HepG2 (cell line): Measurements from ENCODE around the gene HNRNPF. TPM values are rescaled to one million over a fixed set of nuclear protein-coding genes. Genes with fewer than 3 reads are reported as not detected.

Source experiments
- AHR ChIP-seq: IDR thresholded peaks from 2 replicates; pipeline ENCODE4 v1.6.1; 2018; ENCODE audit warnings: missing genetic modification reagents, missing compliant biosample characterization
- AKAP8 ChIP-seq: sonication (generic); formaldehyde crosslinking; IDR thresholded peaks from 2 replicates; pipeline ENCODE4 v1.5.1; 2020; ENCODE audit warnings: mild to moderate bottlenecking, missing genetic modification reagents
- ARID4A ChIP-seq: sonication (generic); formaldehyde crosslinking; IDR thresholded peaks from 2 replicates; pipeline ENCODE4 v1.5.0; 2020; ENCODE audit warnings: mild to moderate bottlenecking, missing genetic modification reagents, borderline replicate concordance
- FOSL1 ChIP-seq: sonication (generic); formaldehyde crosslinking; IDR thresholded peaks from 2 replicates; pipeline ENCODE4 v1.9.0; 2021; ENCODE audit warnings: missing genetic modification reagents, borderline replicate concordance
- FOXP4 ChIP-seq: sonication (generic); formaldehyde crosslinking; IDR thresholded peaks from 2 replicates; pipeline ENCODE4 v1.4.0; 2020; ENCODE audit warnings: missing genetic modification reagents
- HBP1 ChIP-seq: IDR thresholded peaks from 2 replicates; pipeline ENCODE4 v1.6.1; 2016; ENCODE audit warnings: low read depth, control low read depth
- JARID2 ChIP-seq: sonication (generic); formaldehyde crosslinking; IDR thresholded peaks from 2 replicates; pipeline ENCODE4 v1.8.1; 2023; ENCODE audit warnings: missing genetic modification reagents, inconsistent platforms; ENCODE audit not compliant: insufficient replicate concordance
- KAT7 ChIP-seq: IDR thresholded peaks from 2 replicates; pipeline ENCODE4 v1.6.1; 2018; ENCODE audit warnings: borderline replicate concordance, missing compliant biosample characterization
- PAWR ChIP-seq: sonication (generic); formaldehyde crosslinking; IDR thresholded peaks from 2 replicates; pipeline ENCODE4 v1.4.0; 2020; ENCODE audit warnings: missing genetic modification reagents, mild to moderate bottlenecking, borderline replicate concordance
- SNAI1 ChIP-seq: sonication (generic); formaldehyde crosslinking; IDR thresholded peaks from 2 replicates; pipeline ENCODE4 v1.5.0; 2020; ENCODE audit warnings: mild to moderate bottlenecking, missing genetic modification reagents, borderline replicate concordance
- TCF12 ChIP-seq, 2 experiments: fragments of 450-650 bp in 1 of 2; sonication (generic) in 1 of 2; formaldehyde crosslinking in 1 of 2; IDR thresholded peaks; 2 replicates each; pipeline versions ENCODE4 v1.6.1 to v1.8.0; 2017 to 2022; ENCODE audit warnings: antibody characterized with exemption in 1 of 2, mild to moderate bottlenecking in 1 of 2, missing genetic modification reagents in 1 of 2, moderate library complexity in 1 of 2
- ZNF564 ChIP-seq: sonication (generic); formaldehyde crosslinking; IDR thresholded peaks from 2 replicates; pipeline ENCODE4 v1.8.1; 2023; ENCODE audit warnings: mild to moderate bottlenecking, missing genetic modification reagents
- ZNF687 ChIP-seq: sonication (generic); formaldehyde crosslinking; IDR thresholded peaks from 2 replicates; pipeline ENCODE4 v1.5.1; 2020; ENCODE audit warnings: mild to moderate bottlenecking, missing genetic modification reagents, moderate library complexity
- ZNF747 ChIP-seq: sonication (generic); formaldehyde crosslinking; IDR thresholded peaks from 2 replicates; pipeline ENCODE4 v1.8.1; 2023; ENCODE audit warnings: missing genetic modification reagents, mild to moderate bottlenecking, borderline replicate concordance
- polyA plus RNA-seq, 8 experiments: library from polyadenylated mRNA; depleted of rRNA in 3 of 8; stranded (reverse) in 7 of 8; unstranded in 1 of 8; fragments of >200 nt; fragmentation: Illumina TruSeq in 4 of 8; extraction: Trizol in 4 of 8; gene quantifications; 2 replicates each; pipeline versions ENCODE4 v1.2.1 to v1.2.3, GENCODE V29; 2011 to 2016; ENCODE audit warnings: low read depth in 4 of 8, missing spikeins in 1 of 8, mixed read lengths in 1 of 8; ENCODE audit not compliant: insufficient read depth in 1 of 8
- total RNA-seq, 5 experiments: library from RNA; depleted of rRNA; stranded (reverse); fragments of >200 nt; fragmentation: Illumina TruSeq; extraction: Trizol; gene quantifications; 2 replicates each; pipeline ENCODE4 v1.2.3, GENCODE V29; 2016; ENCODE audit warnings: low read depth in 1 of 5

The HNRNPF gene
- total and polyA plus RNA-seq, 2 of the 13 experiments (the other 11 are each of a cell fraction or from before 2014, with no cell fraction given): 166 to 308 TPM

GRCh38 chr10:43437141-43437870 lies 28.3 kb upstream of the HNRNPF start (continued):
- TF ChIP-seq AKAP8: no peak
- 0 out of 2 replicates have a peak, but pooled peaks have one; percentile 12 for TF ChIP-seq AHR
- peak; percentile 27; the same call in 1 of the 2 replicates for TF ChIP-seq ARID4A (CRISPR knock-in tag)
- no peak for TF ChIP-seq FOSL1 (CRISPR knock-in tag)
- no peak for TF ChIP-seq ZNF564 (CRISPR knock-in tag)
- TF ChIP-seq JARID2 (CRISPR knock-in tag): no peak
- no peak for TF ChIP-seq TCF12 (IDR thresholded peaks at IDR 0.05)
- TF ChIP-seq TCF12 (CRISPR knock-in tag; IDR thresholded peaks at IDR 0.05): peak; percentile 6; the same call in 1 of the 2 replicates
- no peak; the same call in 1 of the 2 replicates for TF ChIP-seq HBP1 (CRISPR knock-in tag)
- TF ChIP-seq FOXP4 (CRISPR knock-in tag): no peak
- 0 out of 2 replicates have a peak, but pooled peaks have one; percentile 0 for TF ChIP-seq KAT7 (CRISPR knock-in tag)
- 0 out of 2 replicates have a peak, but pooled peaks have one; percentile 6 for TF ChIP-seq ZNF687
- no peak for TF ChIP-seq ZNF747
- 0 out of 2 replicates have a peak, but pooled peaks have one; percentile 12 for TF ChIP-seq SNAI1 (CRISPR knock-in tag)
- TF ChIP-seq PAWR: 0 out of 2 replicates have a peak, but pooled peaks have one; percentile 2
